Muscle of leg (tissue), 11 donors: ENCODE measurements around the gene SPATS1. TPM values are rescaled to one million over a fixed set of nuclear protein-coding genes. Genes with fewer than 3 reads are reported as not detected.

Experiments
- DNase-seq: peaks from one replicate; pipeline ENCODE4 v3.0.0; 2013
- H3K27ac ChIP-seq: one replicate; pipeline ENCODE4 v1.5.1; 2013; ENCODE audit warnings: mild to moderate bottlenecking, low read length, control low read depth
- H3K27me3 ChIP-seq: one replicate; pipeline ENCODE4 v1.6.1; 2013; ENCODE audit warnings: low read length; ENCODE audit not compliant: control insufficient read depth, insufficient read depth
- H3K36me3 ChIP-seq: one replicate; pipeline ENCODE4 v1.6.1; 2013; ENCODE audit warnings: low read length; ENCODE audit not compliant: control insufficient read depth, insufficient read depth
- H3K4me1 ChIP-seq: one replicate; pipeline ENCODE4 v1.6.1; 2013; ENCODE audit warnings: low read length; ENCODE audit not compliant: control insufficient read depth, insufficient read depth
- H3K4me3 ChIP-seq: one replicate; pipeline ENCODE4 v1.5.1; 2013; ENCODE audit warnings: low read length, control low read depth
- H3K9me3 ChIP-seq: replicated peaks from 2 replicates; pipeline ENCODE4 v1.6.1; 2013; ENCODE audit warnings: low read depth, low read length; ENCODE audit not compliant: control insufficient read depth
- WGBS: methylation state at CpG from one replicate; pipeline ENCODE4 v1.1.5; 2013; ENCODE audit warnings: missing lambda C conversion rate; ENCODE audit not compliant: insufficient coverage; 5-methylcytosine and 5-hydroxymethylcytosine counted together
- polyA plus RNA-seq, 8 donors: library from polyadenylated mRNA; unstranded; fragments of 120-200 nt; gene quantifications; one replicate each; pipeline versions ENCODE4 v1.2.1 to v1.2.3, GENCODE V29; 2013; ENCODE audit warnings: inconsistent platforms in 1 of 8, low replicate concordance in 1 of 8; ENCODE audit not compliant: insufficient read length in 8 of 8, insufficient read depth in 1 of 8
- total RNA-seq: library from RNA; stranded (reverse); fragments of 120-200 nt; gene quantifications from one replicate; pipeline ENCODE4 v1.2.4, GENCODE V29; 2013

The SPATS1 gene
- total and polyA plus RNA-seq, 9 donors, result not detected

DNA sequence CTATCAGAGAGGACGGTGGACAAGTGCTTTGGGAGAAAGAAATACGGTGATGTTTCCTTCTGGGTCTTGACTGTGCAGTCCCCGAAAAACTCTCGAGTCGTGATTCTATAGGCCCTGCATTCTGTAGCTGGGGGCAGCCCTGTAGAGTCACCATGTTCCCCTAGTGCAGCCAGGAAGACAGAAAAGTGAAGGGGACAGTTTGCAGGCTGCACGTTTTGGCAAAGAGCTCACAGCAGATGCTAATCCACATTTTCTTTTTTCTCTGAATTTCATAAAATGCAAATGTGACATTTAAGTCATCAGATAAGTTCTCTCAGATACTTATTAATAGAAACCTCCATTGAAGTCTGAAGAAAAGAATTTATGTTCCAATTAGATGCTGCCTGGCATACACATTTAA is 19.5 kb downstream of the SPATS1 start:
- Histone ChIP-seq H3K27me3 (peaks cover under 1% of the 10 kb centered on the region), H3K4me1 (no peaks in the 10 kb centered on the region), H3K4me3 (no peak overlapping the region), H3K27ac (no peak overlapping the region), H3K9me3 (no peaks in the 10 kb centered on the region), H3K36me3 (no peaks in the 10 kb centered on the region)
- WGBS, result 80% methylated on average over 1 of the region's 6 CpGs
- DNase-seq, result no peak

DNA sequence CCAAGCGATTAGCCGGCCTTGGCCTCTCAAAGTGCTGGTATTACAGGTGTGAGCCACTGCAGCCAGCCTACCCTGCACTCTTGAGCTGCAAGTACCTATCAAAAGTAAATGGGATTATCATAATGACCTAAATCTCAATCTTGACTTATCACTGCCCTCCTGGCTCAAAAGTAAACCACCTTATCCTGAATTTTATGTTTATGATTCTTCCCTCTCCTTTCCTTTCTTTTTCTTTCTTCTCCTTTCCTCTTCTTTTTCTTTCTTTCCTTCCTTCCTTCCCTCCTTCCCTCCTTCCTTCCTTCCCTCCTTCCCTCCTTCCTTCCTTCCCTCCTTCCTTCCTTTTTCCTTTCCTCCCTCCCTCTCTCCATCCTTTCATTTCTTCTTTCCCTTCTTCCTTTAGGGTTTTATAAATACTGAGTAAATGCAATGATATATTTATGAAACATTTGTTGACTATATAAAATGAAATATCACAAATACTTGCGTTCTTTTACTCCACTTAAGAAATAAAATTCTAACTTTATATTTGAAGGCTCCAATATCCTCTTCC is 21.0 kb downstream of the SPATS1 start:
- Histone ChIP-seq H3K4me1 (no peaks in the 10 kb centered on the region), H3K4me3 (no peak overlapping the region), H3K36me3 (no peaks in the 10 kb centered on the region), H3K27ac (no peak overlapping the region), H3K9me3 (no peaks in the 10 kb centered on the region), H3K27me3 (peaks cover 2% of the 10 kb centered on the region)
- no peak for DNase-seq
- 100% methylated on average over 2 of the region's 3 CpGs for WGBS

DNA sequence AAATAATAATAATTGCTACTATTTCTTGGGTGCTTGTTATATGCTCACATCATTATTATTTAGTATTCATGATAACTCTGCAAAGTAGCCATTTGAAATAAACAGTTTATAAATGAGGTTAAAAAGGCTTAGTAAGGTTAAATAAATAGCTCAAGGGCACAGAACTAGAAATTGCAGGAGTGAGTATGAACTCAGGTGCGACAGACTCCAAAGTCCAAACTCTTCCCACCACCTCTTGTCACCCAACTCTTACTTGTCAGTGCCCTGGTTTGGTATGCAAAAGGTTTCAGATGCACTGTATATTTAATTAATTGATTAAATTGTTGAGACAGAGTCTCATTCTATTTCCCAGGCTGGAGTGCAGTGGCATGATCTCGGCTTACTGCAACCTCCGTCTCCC is 24.3 kb downstream of the SPATS1 start:
- 90% methylated on average over 2 of the region's 3 CpGs for WGBS
- DNase-seq, result no peak
- Histone ChIP-seq H3K4me1 (no peaks in the 10 kb centered on the region), H3K4me3 (no peak overlapping the region), H3K9me3 (no peaks in the 10 kb centered on the region), H3K27me3 (peaks cover 4% of the 10 kb centered on the region), H3K36me3 (no peaks in the 10 kb centered on the region), H3K27ac (no peak overlapping the region)

DNA sequence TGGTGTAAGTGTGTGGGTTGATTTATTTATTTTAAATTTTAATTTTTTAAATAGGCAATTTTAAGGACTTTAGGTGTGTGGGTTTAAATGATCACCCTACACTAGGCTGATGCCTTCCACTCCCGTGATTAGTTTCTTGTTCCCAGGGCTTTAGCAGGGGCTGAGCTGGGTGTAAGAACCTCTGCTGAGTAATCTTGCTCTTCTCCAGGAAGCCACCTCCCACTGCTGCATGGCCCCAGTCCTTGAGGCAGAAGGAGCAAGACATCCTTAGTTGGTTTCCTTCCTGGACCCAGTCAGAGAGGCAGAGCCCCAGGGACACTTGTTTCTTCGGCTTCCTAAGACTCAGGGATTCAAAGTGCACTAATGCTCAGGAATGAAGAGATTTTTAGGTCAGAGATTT is 25.2 kb downstream of the SPATS1 start:
- no CpG with 5 or more reads among the region's 2 CpGs for WGBS
- DNase-seq, result no peak

DNA sequence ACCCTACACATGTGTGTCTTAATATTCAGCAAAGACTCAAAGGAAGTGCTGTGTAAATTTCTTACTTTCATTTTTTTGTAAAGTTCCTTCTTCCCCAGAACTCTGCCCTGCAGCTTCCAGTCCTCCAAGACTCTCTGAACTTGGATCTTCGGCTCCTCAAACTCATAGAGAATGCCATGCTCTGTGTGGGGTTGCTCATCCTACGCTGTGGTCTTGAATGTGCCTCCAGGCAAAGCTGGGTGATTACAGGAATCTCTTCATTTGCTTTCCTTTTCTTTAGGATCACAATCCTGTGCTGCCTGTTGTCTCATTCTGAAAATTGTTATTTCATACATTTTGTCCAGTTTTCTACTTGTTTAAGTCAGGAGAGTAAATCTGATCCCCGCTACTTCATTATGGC is 30.6 kb downstream of the SPATS1 start:
- H3K27me3 ChIP-seq, result peaks cover 2% of the 10 kb centered on the region
- WGBS, result 83% methylated on average over 2 of the region's 3 CpGs
- H3K36me3 ChIP-seq, result no peaks in the 10 kb centered on the region
- no peak for DNase-seq
- H3K4me3 ChIP-seq, result no peak overlapping the region
- no peaks in the 10 kb centered on the region for H3K9me3 ChIP-seq
- H3K4me1 ChIP-seq, result no peaks in the 10 kb centered on the region
- no peak overlapping the region for H3K27ac ChIP-seq

More for the DNA sequence above, 25.2 kb downstream of the SPATS1 start:
- no peak overlapping the region for H3K4me3 ChIP-seq
- H3K9me3 ChIP-seq, result no peaks in the 10 kb centered on the region
- peaks cover 4% of the 10 kb centered on the region for H3K27me3 ChIP-seq
- H3K4me1 ChIP-seq, result no peaks in the 10 kb centered on the region
- H3K27ac ChIP-seq, result no peak overlapping the region
- no peaks in the 10 kb centered on the region for H3K36me3 ChIP-seq

DNA sequence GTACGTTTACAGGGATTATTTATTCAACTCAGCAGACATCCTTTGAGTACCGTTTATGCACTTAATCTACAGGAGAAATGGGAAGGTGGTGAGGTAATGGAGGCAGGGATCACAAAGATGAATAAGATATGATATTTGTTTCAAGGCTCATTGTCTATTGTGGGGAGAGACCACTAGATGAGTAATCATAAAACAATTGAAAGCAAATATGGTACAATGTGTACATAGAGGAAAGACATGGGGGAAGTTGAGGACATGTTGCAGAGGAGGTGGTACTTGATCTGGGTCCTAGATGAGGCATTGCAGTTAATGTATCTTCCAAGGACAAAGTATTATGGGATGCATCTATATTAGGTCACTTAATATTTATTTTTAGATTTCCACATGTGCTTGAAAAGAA is 31.3 kb downstream of the SPATS1 start:
- no CpG with 5 or more reads among the region's 2 CpGs for WGBS
- no peaks in the 10 kb centered on the region for H3K9me3 ChIP-seq
- DNase-seq, result no peak

DNA sequence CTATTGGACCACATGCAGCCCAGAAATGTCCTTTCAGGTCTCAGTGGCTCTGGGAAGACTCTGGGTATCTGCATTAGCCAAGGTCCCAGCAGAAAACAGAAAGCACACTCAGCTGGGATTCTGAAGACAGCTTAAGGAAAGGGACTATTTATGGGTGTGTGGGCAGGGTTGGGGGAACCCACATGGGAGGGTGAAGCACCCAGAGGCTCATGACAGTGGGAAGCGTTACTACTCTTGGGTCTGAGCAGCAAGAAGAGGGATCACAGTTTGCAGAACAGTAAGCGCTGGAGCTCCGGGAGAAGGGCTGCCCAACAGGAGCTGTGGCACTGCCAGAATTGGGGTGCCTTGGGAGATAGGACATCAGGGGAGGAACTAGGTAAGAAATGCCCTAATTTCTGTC is 32.6 kb downstream of the SPATS1 start:
- Histone ChIP-seq H3K27me3 (no peaks in the 10 kb centered on the region), H3K4me3 (no peak overlapping the region), H3K9me3 (no peaks in the 10 kb centered on the region), H3K4me1 (no peaks in the 10 kb centered on the region), H3K36me3 (no peaks in the 10 kb centered on the region), H3K27ac (no peak overlapping the region)
- no peak for DNase-seq
- WGBS, result 93% methylated on average over 3 of the region's 3 CpGs

More for the DNA sequence above, 31.3 kb downstream of the SPATS1 start:
- H3K4me1 ChIP-seq, result no peaks in the 10 kb centered on the region
- peaks cover 2% of the 10 kb centered on the region for H3K27me3 ChIP-seq
- no peak overlapping the region for H3K27ac ChIP-seq
- H3K4me3 ChIP-seq, result no peak overlapping the region
- H3K36me3 ChIP-seq, result no peaks in the 10 kb centered on the region

DNA sequence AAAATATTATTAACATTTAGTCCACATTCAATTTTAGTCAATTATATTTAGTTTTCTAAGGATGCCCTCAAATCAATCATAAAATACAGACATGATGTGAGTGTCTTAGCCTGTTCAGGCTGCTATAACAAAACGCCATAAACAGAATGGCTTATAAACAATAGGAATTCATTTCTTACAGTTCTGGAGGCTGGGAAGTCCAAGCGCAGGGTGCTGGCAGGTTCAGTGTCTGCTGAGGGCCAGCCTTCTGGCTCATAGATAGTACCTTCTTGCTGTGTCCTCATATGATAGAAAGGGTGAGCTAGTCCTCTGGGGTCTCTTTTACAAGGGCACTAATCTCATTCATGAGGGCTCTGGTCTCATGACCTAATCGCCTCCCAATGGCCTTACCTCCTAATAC is 35.0 kb downstream of the SPATS1 start:
- Histone ChIP-seq H3K27me3 (no peaks in the 10 kb centered on the region), H3K4me1 (no peaks in the 10 kb centered on the region), H3K36me3 (no peaks in the 10 kb centered on the region), H3K4me3 (no peak overlapping the region), H3K27ac (no peak overlapping the region), H3K9me3 (no peaks in the 10 kb centered on the region)
- 100% methylated on average over 1 of the region's 3 CpGs for WGBS
- no peak for DNase-seq

DNA sequence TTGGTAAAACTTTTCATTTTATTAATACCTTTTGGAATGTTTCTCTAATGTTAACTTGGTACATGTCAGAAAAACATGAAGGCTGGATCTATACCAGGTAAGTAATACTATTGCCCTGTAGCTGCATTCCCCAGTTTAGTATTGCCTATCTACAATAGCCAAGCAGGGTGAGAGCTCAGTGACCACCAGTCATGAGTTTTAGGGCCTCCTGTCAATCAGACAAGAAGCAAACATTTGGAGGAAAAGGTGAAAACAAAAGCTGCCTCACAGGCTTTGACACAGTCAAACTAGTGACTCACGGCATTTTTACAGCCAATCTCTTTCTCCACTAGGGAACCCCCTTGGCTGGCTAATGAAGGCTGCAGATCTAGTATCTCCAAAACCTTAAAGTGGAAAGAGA is 35.5 kb downstream of the SPATS1 start:
- Histone ChIP-seq H3K36me3 (no peaks in the 10 kb centered on the region), H3K4me1 (no peaks in the 10 kb centered on the region), H3K27me3 (no peaks in the 10 kb centered on the region), H3K4me3 (no peak overlapping the region), H3K27ac (no peak overlapping the region), H3K9me3 (no peaks in the 10 kb centered on the region)
- WGBS, result no CpG with 5 or more reads among the region's 1 CpG
- no peak for DNase-seq

DNA sequence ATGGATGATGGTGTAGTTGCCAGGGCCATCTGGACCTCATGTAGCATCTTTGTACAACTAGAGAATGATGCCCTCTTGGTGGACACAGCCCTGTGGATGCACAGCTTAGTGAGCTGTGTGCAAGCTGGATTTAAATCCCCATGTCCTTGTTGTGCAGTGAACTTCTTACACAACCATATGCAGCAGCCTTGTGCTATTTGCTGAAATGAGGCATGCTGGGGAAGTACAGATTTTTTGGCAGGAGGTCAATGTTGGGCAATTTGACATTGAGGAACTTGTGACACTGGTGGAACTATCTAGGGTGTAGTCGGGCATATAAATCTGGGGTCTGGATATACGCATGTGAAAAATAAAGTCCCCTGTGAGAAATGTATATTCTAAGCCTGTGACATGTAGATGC is 39.3 kb downstream of the SPATS1 start:
- WGBS, result no CpG with 5 or more reads among the region's 2 CpGs
- DNase-seq, result peak; percentile 76
- Histone ChIP-seq H3K4me1 (peaks cover 2% of the 10 kb centered on the region), H3K27ac (no peak overlapping the region), H3K27me3 (no peaks in the 10 kb centered on the region), H3K9me3 (no peaks in the 10 kb centered on the region), H3K4me3 (no peak overlapping the region), H3K36me3 (no peaks in the 10 kb centered on the region)

DNA sequence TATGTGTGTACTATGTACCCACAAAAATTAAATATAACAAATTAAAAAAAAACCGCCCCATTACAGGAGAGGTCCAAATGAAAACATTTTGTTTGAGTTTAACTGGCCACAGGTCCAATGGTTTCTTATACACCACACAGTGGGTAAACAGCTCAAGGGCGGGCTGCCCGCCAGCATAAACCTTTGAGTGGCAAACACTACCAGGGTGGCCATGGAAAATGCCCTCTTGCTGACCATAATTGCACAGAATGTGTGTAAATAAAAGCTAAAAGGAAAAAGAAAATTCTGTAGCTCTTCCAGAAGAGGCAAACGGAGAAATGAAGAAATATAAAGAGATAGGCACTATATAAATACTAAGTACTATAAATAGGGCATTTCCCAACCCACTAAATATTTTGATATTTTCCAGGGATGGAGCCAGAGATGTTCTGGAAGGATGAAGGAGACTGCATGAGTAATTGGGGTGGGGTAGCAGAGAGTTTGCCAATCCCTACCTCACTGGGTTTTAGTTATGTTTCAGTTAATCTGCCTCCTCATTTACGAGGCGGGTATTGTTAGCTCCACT is 44.0 kb downstream of the SPATS1 start:
- peak overlapping the region; percentile 100 for H3K27ac ChIP-seq
- H3K4me3 ChIP-seq, result peak overlapping the region; percentile 94
- peaks cover 14% of the 10 kb centered on the region for H3K4me1 ChIP-seq
- DNase-seq, result peak; percentile 89
- WGBS, result no CpG with 5 or more reads among the region's 6 CpGs
- H3K36me3 ChIP-seq, result peaks cover 2% of the 10 kb centered on the region
- H3K27me3 ChIP-seq, result no peaks in the 10 kb centered on the region
- no peaks in the 10 kb centered on the region for H3K9me3 ChIP-seq
